ENCODE measurements around the gene DRD4. TPM values are rescaled to one million over a fixed set of nuclear protein-coding genes. Genes with fewer than 3 reads are reported as not detected.

The DRD4 gene
- total and polyA plus RNA-seq, 2 of the 8 experiments (the other 6 are each of a cell fraction or from before 2014, with no cell fraction given): 3.4 to 4.9 TPM

GRCh38 chr11:657691-658126, 20.6 kb downstream of the DRD4 start:
- no peak overlapping the region for H3K4me3 ChIP-seq (ENCODE audit: extremely low read depth in 1 of 4, insufficient read depth in 2 of 4, low read depth in 3 of 4, low read length in 4 of 4)
- H4K20me1 ChIP-seq (replicated peaks in 1 of 2; ENCODE audit: control insufficient read depth in 1 of 2, insufficient read depth in 2 of 2, low read length in 2 of 2): peaks cover 2% of the 10 kb centered on the region in 2 experiments
- no peaks in the 10 kb centered on the region for H3K79me1 ChIP-seq (ENCODE audit: low read depth, low read length)
- no peaks in the 10 kb centered on the region for H3K79me2 ChIP-seq (ENCODE audit: control insufficient read depth in 1 of 2, insufficient read depth in 2 of 2, low read length in 2 of 2)
- no peak overlapping the region for H3K9ac ChIP-seq (replicated peaks in 1 of 4; ENCODE audit: extremely low read depth in 1 of 4, low read depth in 3 of 4, low read length in 3 of 4)
- no peak overlapping the region for H3K4ac ChIP-seq (replicated peaks; ENCODE audit: insufficient read length, low read depth, low read length)
- ChIA-PET POLR2A (ENCODE audit: partially characterized antibody) (interaction anchor here (1.4 to 4.0 kb wide), 2 partner anchors 11 to 34 kb away, joined by 3 to 19 read pairs; no protein-coding TSS in a partner anchor), CTCF (ENCODE audit: partially characterized antibody) (interaction anchor here (1.3 to 2.0 kb wide), 5 partner anchors 16 to 108 kb away, joined by 3 to 6 read pairs (median 3); no protein-coding TSS in a partner anchor)
- no peaks in the 10 kb centered on the region for H3K23me2 ChIP-seq (ENCODE audit: low read depth, low read length)
- no peak overlapping the region for H2BK20ac ChIP-seq (ENCODE audit: low read length)
- H3K14ac ChIP-seq (ENCODE audit: insufficient read length): no peak overlapping the region
- H3K18ac ChIP-seq (ENCODE audit: extremely low read depth, low read length): no peak overlapping the region
- H2BK5ac ChIP-seq (ENCODE audit: low read depth, low read length): no peak overlapping the region
- no peak overlapping the region for H2BK15ac ChIP-seq (ENCODE audit: low read length)
- no peak overlapping the region for H2BK12ac ChIP-seq (ENCODE audit: low read depth, low read length)
- H3K56ac ChIP-seq (replicated peaks; ENCODE audit: insufficient read length, low read depth, low read length): no peak overlapping the region
- H3K4me1 ChIP-seq (replicated peaks in 1 of 4; ENCODE audit: control insufficient read depth in 3 of 4, insufficient read depth in 4 of 4, low read length in 3 of 4): no peaks in the 10 kb centered on the region
- no peak overlapping the region for H2AFZ ChIP-seq (ENCODE audit: low read length)
- no peak for FAIRE-seq
- H3K23ac ChIP-seq (ENCODE audit: insufficient read length): no peak overlapping the region
- no peak overlapping the region for H2BK120ac ChIP-seq (replicated peaks; ENCODE audit: low read depth, low read length)
- H4K8ac ChIP-seq (ENCODE audit: extremely low read depth, insufficient read depth, low read length): peak overlapping the region; percentile 21; the same call in 1 of the 2 replicates
- no peak for DNase-seq (ENCODE audit: low read depth in 1 of 2, low spot score in 2 of 2)
- no peak overlapping the region for H2AK5ac ChIP-seq (ENCODE audit: low read depth, low read length)
- H3K36me3 ChIP-seq (ENCODE audit: control insufficient read depth in 2 of 4, insufficient read depth in 4 of 4, low read length in 3 of 4): peaks cover 2 to 13% (median 5%) of the 10 kb centered on the region in 4 experiments; a peak in 7 of 8 replicates
- no peak overlapping the region for H4K91ac ChIP-seq (replicated peaks; ENCODE audit: insufficient read length, low read length)
- 83 to 100% methylated on average over 2 to 14 of the region's 14 CpGs for WGBS, 2 experiments (ENCODE audit: extremely low coverage in 1 of 2, insufficient coverage in 1 of 2, insufficient read length in 1 of 2, insufficient replicate concordance in 2 of 2, low coverage in 1 of 2, low lambda C conversion rate in 2 of 2, missing lambda C conversion rate in 1 of 2)
- no peak overlapping the region for H3K27ac ChIP-seq (ENCODE audit: low read depth, low read length)
- H4K5ac ChIP-seq (ENCODE audit: insufficient read length, low read depth, low read length): no peak overlapping the region
- H3K27me3 ChIP-seq (replicated peaks in 1 of 4; ENCODE audit: control insufficient read depth in 3 of 4, extremely low read depth in 1 of 4, insufficient read depth in 3 of 4, low read length in 3 of 4): no peaks in the 10 kb centered on the region
- no peaks in the 10 kb centered on the region for H3K9me3 ChIP-seq (ENCODE audit: insufficient read depth in 2 of 2, low read depth in 1 of 2, low read length in 1 of 2)
- no peak overlapping the region for H3K4me2 ChIP-seq (ENCODE audit: insufficient read depth in 1 of 2, low read depth in 2 of 2, low read length in 2 of 2)
- TF ChIP-seq SP1 (IDR thresholded peaks at IDR 0.05; ENCODE audit: low read depth, low read length) (no peak), POLR2AphosphoS5 (IDR thresholded peaks at IDR 0.05; ENCODE audit: low read depth, low read length) (no peak), SP4 (IDR thresholded peaks at IDR 0.05; ENCODE audit: low read length) (no peak), RNF2 (IDR thresholded peaks at IDR 0.05; ENCODE audit: borderline replicate concordance, low read depth, low read length, missing control alignments, poor library complexity, severe bottlenecking) (no peak), KDM1A (IDR thresholded peaks at IDR 0.05; ENCODE audit: borderline replicate concordance, low read length) (no peak), SIX5 (IDR thresholded peaks at IDR 0.05; ENCODE audit: low read depth, low read length) (no peak), TBP (IDR thresholded peaks at IDR 0.05; ENCODE audit: low read depth, low read length) (no peak), BRCA1 (IDR thresholded peaks at IDR 0.05; ENCODE audit: low read depth, low read length) (no peak), SUZ12 (IDR thresholded peaks at IDR 0.05; ENCODE audit: low read length) (no peak), JUN (IDR thresholded peaks at IDR 0.05; ENCODE audit: low read depth, low read length) (no peak), ZNF274 (IDR thresholded peaks at IDR 0.05; ENCODE audit: borderline replicate concordance, extremely low read depth, low read length) (no peak), NANOG (IDR thresholded peaks at IDR 0.05; ENCODE audit: insufficient read depth, low read depth, low read length, poor library complexity, severe bottlenecking) (no peak)
- TF ChIP-seq, protein P1, sequence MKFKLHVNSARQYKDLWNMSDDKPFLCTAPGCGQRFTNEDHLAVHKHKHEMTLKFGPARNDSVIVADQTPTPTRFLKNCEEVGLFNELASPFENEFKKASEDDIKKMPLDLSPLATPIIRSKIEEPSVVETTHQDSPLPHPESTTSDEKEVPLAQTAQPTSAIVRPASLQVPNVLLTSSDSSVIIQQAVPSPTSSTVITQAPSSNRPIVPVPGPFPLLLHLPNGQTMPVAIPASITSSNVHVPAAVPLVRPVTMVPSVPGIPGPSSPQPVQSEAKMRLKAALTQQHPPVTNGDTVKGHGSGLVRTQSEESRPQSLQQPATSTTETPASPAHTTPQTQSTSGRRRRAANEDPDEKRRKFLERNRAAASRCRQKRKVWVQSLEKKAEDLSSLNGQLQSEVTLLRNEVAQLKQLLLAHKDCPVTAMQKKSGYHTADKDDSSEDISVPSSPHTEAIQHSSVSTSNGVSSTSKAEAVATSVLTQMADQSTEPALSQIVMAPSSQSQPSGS (IDR thresholded peaks at IDR 0.05; ENCODE audit: low read length): no peak

All from H1 (cell line).